Posterior vena cava (tissue), 2 donors: ENCODE results near the gene ADAP2. TPM values are rescaled to one million over a fixed set of nuclear protein-coding genes. Genes with fewer than 3 reads are reported as not detected.

Experiments used
- DNase-seq: peaks from one replicate; pipeline ENCODE4 v3.0.0-alpha.2; 2020; ENCODE audit warnings: low spot score
- intact Hi-C, 2 donors: fragments of 100-400 bp; cut with DNase I; formaldehyde crosslinking; loops; one replicate each; pipeline versions ENCODE4 v1.14.1 to v1.14.2; 2022 to 2023
- total RNA-seq, 2 donors: library from RNA; stranded (reverse); fragmentation: NEBNext Ultra II Directional; extraction: Animal tissue kit (Norgen Biotek cat#: 25700); gene quantifications; one replicate each; pipeline ENCODE4 v1.2.1, GENCODE V29; 2021
- donor health status: DM: yes; HTN: yes; CAD: no.
- donor health status: DM: yes; HTN: yes; CAD: no.

The ADAP2 gene
- total RNA-seq, 2 donors from 2014 or later = 18.8 to 28.1 TPM

- intact Hi-C loops = no loop called here
- DNase-seq = no peak
Observed at GRCh38 chr17:31004160-31004559, 82.4 kb downstream of the ADAP2 start.

- DNase-seq = no peak
- intact Hi-C loops = loop anchor here in 1 of 2 donors (2.0 kb wide), 1 partner anchor 53 kb away; no protein-coding TSS in a partner anchor
Observed at GRCh38 chr17:31007695-31008373, 86.1 kb downstream of the ADAP2 start.

- peak; percentile 89 for DNase-seq
- intact Hi-C loops = no loop called here
Observed at GRCh38 chr17:31008374-31009041, 86.8 kb downstream of the ADAP2 start.

Other genes with a start within 250 kb of the ADAP2 start
- 10 to 100 TPM in 1 of 2 donors, 1 to 10 TPM in 1; 8.1 to 10.1 TPM for gene CRLF3, start 97.3 kb upstream of the ADAP2 start, total RNA-seq
- 1 to 10 TPM; 1.4 to 1.5 TPM for gene ATAD5, start 90.0 kb upstream of the ADAP2 start, total RNA-seq
- 10 to 100 TPM; 15.1 to 15.8 TPM for gene TEFM, start 15.7 kb upstream of the ADAP2 start, total RNA-seq
- 10 to 100 TPM; 16.7 to 23.6 TPM for gene RNF135, start 49.1 kb downstream of the ADAP2 start, total RNA-seq
- gene NF1, start 173.0 kb downstream of the ADAP2 start, total RNA-seq = 10 to 100 TPM; 47.7 to 70.1 TPM